GM21737 (cell line): ENCODE results near the gene MVB12A.

ENCODE experiments used
- ATAC-seq: cut with Tn5 transposase; IDR thresholded peaks from one replicate; pipeline ENCODE4 v1.9.1; 2021; ENCODE audit warnings: mild to moderate bottlenecking, moderate library complexity; ENCODE audit not compliant: unreplicated experiment

The MVB12A gene

DNA sequence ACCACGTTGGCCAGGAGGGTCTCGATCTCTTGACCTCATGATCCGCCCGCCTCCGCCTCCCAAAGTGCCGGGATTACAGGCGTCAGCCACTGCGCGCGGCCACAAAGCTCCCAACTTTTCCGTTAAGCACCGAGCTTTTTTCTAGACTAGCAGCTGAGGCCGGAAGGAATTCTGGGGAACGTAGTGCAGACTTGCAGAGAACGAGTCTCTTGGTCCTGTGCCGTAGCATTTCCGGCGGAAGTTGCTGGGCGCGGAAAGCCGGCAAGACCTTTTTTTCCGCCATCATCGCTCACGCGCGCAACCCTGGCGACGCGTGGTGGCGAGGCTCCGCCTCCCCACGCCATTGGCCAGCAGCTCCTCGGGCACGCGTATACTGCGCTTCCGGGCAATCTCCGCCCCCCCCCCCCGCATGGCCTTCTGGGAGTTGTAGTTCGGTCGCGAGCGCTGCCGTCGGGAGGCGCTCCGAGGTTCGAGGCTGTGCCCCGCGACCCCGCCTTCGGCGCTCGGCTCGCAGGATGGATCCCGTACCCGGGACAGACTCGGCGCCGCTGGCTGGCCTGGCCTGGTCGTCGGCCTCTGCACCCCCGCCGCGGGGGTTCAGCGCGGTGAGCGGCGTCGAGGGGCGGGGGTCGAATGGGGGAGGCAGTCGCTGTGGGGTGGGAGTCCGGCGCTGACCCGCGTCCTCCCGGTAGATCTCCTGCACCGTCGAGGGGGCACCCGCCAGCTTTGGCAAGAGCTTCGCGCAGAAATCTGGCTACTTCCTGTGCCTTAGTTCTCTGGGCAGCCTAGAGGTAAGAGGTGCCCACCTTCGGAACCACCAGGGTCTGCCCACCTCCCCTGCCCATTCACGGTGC is at the start of gene MVB12A:
Gene MVB12A, plus strand, starts transcription at position 427 of the 854 bp plus-strand sequence. Its CDS starts 89 bp downstream, at position 516.
- ATAC-seq: peak; percentile 80

DNA sequence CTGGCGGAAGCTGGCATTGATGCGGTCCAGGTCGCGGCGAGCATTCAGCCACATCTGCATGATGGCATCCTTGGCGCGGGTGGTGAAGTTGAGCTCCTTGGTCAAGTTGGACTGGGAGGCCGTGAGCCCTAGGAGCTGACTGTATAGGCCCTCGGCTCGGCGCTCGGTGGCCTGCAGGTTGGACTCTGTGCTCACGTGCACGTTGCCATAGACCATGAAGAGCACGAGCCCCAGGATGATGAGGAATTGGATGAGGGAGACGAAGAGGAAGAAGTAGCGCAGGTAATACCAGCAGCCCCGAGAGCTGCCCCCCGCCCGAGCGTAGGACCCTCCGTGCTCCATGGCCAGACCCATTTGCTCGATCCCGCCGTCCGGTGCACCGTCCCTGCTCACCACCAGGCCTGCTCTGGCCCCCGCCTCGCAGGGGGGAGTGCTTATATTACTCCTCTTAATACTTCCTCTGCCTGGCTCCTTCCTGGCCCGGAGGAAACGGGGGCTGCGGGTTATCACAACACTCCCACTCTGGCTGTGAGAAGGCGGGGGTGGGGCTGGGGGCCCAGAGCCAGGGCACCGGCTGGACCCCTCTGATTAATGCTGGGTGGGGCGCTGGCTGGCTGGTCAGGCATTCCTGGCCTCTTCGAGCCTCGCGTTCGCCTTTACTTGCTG is 42.8 kb upstream of the MVB12A start, which contains the start of gene PLVAP:
Gene PLVAP, minus strand, starts transcription at position 408 of the 666 bp plus-strand sequence. Its CDS starts 54 bp downstream, at position 354.
- ATAC-seq: no peak

- ATAC-seq: no peak
These were observed 41.6 kb upstream of the MVB12A start for GRCh38 chr19:17378271-17378670.

GRCh38 chr19:17379221-17379631 is 40.6 kb upstream of the MVB12A start:
- no peak for ATAC-seq

GRCh38 chr19:17380426-17381138 is 39.3 kb upstream of the MVB12A start:
- ATAC-seq: no peak

- ATAC-seq: no peak
These were observed 33.8 kb upstream of the MVB12A start for GRCh38 chr19:17385878-17386611.

GRCh38 chr19:17389288-17389687 is 30.6 kb upstream of the MVB12A start:
- ATAC-seq: no peak

GRCh38 chr19:17389957-17390664 is 29.7 kb upstream of the MVB12A start:
- ATAC-seq: no peak

GRCh38 chr19:17390665-17391370 is 29.0 kb upstream of the MVB12A start:
- ATAC-seq: peak; percentile 81

DNA sequence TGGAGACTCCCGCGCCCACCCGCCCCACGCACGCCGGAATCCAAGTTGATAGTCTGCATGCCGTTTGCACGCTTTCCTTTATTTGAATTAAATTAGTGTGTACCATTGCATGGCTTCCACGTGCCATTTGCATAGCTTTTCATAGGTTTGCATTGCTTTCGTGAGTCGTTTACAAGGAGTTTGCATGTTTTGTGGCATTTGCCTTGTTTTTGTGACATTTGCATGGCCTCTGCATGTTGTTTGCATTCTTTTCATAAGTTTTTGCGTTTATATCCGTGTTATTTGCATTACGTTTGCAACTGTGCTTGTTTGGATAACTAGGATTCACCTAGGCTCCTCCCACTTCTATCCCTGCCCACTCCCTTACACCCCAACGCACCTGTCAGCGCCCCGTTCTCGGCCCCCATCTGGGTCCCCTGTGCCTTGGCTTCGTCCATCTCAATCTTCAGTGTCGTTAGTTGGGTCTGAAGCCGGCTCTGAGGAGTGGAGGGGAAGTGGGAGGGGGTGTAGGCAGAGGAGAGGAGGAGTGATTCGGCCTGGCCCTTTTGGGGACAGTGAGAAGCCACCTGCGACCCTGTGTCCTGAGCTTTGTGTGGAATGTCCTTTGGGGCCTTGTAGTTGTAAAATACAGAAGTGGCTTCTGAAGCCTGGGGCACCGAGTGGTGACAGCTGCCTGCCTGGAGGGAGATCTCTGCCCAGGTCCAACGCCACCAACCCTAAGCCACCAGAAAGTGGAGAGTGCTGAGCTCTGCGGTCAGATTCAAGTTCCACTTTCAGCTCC is 28.3 kb upstream of the MVB12A start:
- no peak for ATAC-seq

GRCh38 chr19:17393002-17393401 is 26.8 kb upstream of the MVB12A start:
- ATAC-seq: no peak

DNA sequence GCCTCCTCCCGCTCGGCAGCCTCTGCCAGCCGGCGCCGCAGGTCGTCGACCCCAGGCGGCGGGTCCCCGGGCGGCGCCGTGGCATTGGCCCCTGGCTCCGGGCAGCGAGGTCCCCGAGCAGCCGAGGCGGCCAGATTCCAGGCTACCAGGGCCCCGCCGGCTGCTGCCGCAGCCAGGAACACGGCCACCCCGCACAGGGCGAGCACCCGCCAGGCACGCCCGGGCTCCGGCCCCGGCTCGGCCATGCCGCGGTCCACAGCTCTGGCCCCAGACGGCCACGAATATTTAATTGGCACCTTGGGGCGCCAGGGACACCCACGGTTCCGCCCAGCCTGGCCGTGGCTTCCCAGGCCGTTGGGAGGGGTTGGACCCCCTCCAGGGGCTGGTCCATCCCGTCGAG is 25.9 kb upstream of the MVB12A start, which contains the start of gene CCDC194:
Gene CCDC194, minus strand, starts transcription at position 283 of the 400 bp plus-strand sequence. Its CDS starts 38 bp downstream, at position 245.
- no peak for ATAC-seq

- ATAC-seq: no peak
These were observed 24.9 kb upstream of the MVB12A start for GRCh38 chr19:17394891-17395415.

DNA sequence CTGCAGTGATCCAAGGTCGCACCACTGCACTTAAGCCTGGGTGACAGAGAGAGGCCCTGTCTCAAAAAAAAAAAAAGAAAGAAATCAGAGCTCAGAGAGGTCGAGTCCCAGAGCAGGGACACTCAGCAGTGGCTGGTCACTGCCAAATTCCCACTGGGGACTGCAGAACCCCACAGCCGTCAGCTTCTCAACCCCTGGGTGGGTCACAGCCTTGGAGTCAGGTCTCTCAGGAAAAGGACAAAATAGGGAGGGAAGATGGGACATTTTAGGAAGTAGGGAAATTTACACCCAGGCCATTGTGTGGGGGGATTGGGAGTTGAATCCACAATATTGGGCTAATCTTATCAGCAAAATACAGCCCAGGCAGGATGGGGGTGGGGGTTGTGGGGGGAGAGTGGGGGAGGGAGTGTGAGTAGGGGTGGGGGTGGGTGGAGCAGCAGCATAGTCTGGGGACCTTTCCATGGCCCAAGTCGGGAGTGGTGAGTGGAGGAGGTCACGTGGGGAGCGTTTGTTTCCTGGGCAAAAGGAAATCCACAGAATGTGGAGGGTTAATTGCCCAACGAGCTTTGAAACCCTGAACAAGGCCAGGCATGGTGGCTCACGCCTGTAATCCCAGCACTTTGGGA is 20.8 kb upstream of the MVB12A start:
- no peak for ATAC-seq

- no peak for ATAC-seq
These were observed 18.2 kb upstream of the MVB12A start for GRCh38 chr19:17401628-17402027.

GRCh38 chr19:17402982-17403855 is 16.6 kb upstream of the MVB12A start:
- ATAC-seq: no peak

- ATAC-seq: no peak
These were observed 15.8 kb upstream of the MVB12A start for GRCh38 chr19:17404015-17404414.
